ENCODE measurements around the gene IL1RAP. TPM values are rescaled to one million over a fixed set of nuclear protein-coding genes. Genes with fewer than 3 reads are reported as not detected.

Gene IL1RAP
- total and polyA plus RNA-seq, 8 donors, result 0.76 to 54.8 (median 6.3) TPM; not detected in 2

GRCh38 chr3:190552021-190552420, 38.1 kb downstream of the IL1RAP start:
- intact Hi-C loops (cut with DNase I; ENCODE audit: low total_unique reads), result no loop called here
- Histone ChIP-seq H3K27ac (no peak overlapping the region), H3K27me3 (no peaks in the 10 kb centered on the region), H3K4me1 (no peaks in the 10 kb centered on the region), H3K36me3 (peaks cover 0 to 5% (median 0%) of the 10 kb centered on the region in 4 donors), H3K9me3 (peaks cover 0 to 11% (median 2%) of the 10 kb centered on the region in 4 donors), H3K4me3 (no peak overlapping the region)
- no peak for DNase-seq
- TF ChIP-seq POLR2A (IDR thresholded peaks at IDR 0.05), result no peak
- TF ChIP-seq POLR2AphosphoS5 (IDR thresholded peaks at IDR 0.05), result no peak
- no peak for TF ChIP-seq CTCF (IDR thresholded peaks at IDR 0.05)
- TF ChIP-seq EP300 (IDR thresholded peaks at IDR 0.05), result no peak

- intact Hi-C loops (cut with DNase I; ENCODE audit: low total_unique reads), result no loop called here
- H3K27me3 ChIP-seq, result no peaks in the 10 kb centered on the region
- H3K27ac ChIP-seq, result no peak overlapping the region
- H3K4me3 ChIP-seq, result no peak overlapping the region
- no peak for DNase-seq
- WGBS, 5 donors, result 87 to 96% (median 89%) methylated on average over 15 to 16 of the region's 16 CpGs
- peaks cover 0 to 5% (median 0%) of the 10 kb centered on the region in 4 donors for H3K36me3 ChIP-seq
- no peaks in the 10 kb centered on the region for H3K4me1 ChIP-seq
- TF ChIP-seq POLR2A (IDR thresholded peaks at IDR 0.05) (no peak), EP300 (IDR thresholded peaks at IDR 0.05) (no peak)
- H3K9me3 ChIP-seq, result peaks cover 0 to 11% (median 2%) of the 10 kb centered on the region in 4 donors
These were observed 39.3 kb downstream of the IL1RAP start for GRCh38 chr3:190552969-190553759.

GRCh38 chr3:190554197-190554596, 40.3 kb downstream of the IL1RAP start:
- intact Hi-C loops (cut with DNase I; ENCODE audit: low total_unique reads), result no loop called here
- no peaks in the 10 kb centered on the region for H3K4me1 ChIP-seq
- peaks cover 0 to 11% (median 5%) of the 10 kb centered on the region in 4 donors for H3K9me3 ChIP-seq
- H3K36me3 ChIP-seq, result peaks cover 0 to 5% (median 0%) of the 10 kb centered on the region in 4 donors
- H3K4me3 ChIP-seq, result no peak overlapping the region
- 90 to 93% (median 92%) methylated on average over 6 of the region's 6 CpGs for WGBS, 5 donors
- DNase-seq, result no peak
- no peak overlapping the region for H3K27ac ChIP-seq
- no peaks in the 10 kb centered on the region for H3K27me3 ChIP-seq
- TF ChIP-seq POLR2A (IDR thresholded peaks at IDR 0.05), result no peak
- no peak for TF ChIP-seq CTCF (IDR thresholded peaks at IDR 0.05)
- TF ChIP-seq EP300 (IDR thresholded peaks at IDR 0.05), result no peak
- no peak for TF ChIP-seq POLR2AphosphoS5 (IDR thresholded peaks at IDR 0.05)

GRCh38 chr3:190556351-190556750, 42.5 kb downstream of the IL1RAP start:
- Histone ChIP-seq H3K9me3 (peaks cover 0 to 8% (median 4%) of the 10 kb centered on the region in 4 donors), H3K4me1 (no peaks in the 10 kb centered on the region), H3K4me3 (no peak overlapping the region), H3K36me3 (peaks cover 0 to 5% (median 0%) of the 10 kb centered on the region in 4 donors), H3K27me3 (no peaks in the 10 kb centered on the region), H3K27ac (no peak overlapping the region)
- TF ChIP-seq EP300 (IDR thresholded peaks at IDR 0.05) (no peak), POLR2A (IDR thresholded peaks at IDR 0.05) (no peak), CTCF (IDR thresholded peaks at IDR 0.05) (no peak), POLR2AphosphoS5 (IDR thresholded peaks at IDR 0.05) (no peak)
- no peak for DNase-seq
- 78 to 91% (median 85%) methylated on average over 2 of the region's 2 CpGs for WGBS, 5 donors
- intact Hi-C loops (cut with DNase I; ENCODE audit: low total_unique reads), result no loop called here

GRCh38 chr3:190557296-190557695, 43.4 kb downstream of the IL1RAP start:
- Histone ChIP-seq H3K9me3 (peaks cover 0 to 8% (median 0%) of the 10 kb centered on the region in 4 donors), H3K36me3 (peaks cover 0 to 5% (median 0%) of the 10 kb centered on the region in 4 donors), H3K4me1 (no peaks in the 10 kb centered on the region), H3K27me3 (no peaks in the 10 kb centered on the region), H3K4me3 (no peak overlapping the region), H3K27ac (no peak overlapping the region)
- no peak for DNase-seq
- intact Hi-C loops (cut with DNase I; ENCODE audit: low total_unique reads), result no loop called here
- TF ChIP-seq POLR2AphosphoS5 (IDR thresholded peaks at IDR 0.05) (no peak), POLR2A (IDR thresholded peaks at IDR 0.05) (no peak)
